Cardiac muscle cell (in vitro differentiated cells and primary cell): ENCODE data around the gene ACVR1. TPM values are rescaled to one million over a fixed set of nuclear protein-coding genes. Genes with fewer than 3 reads are reported as not detected.
A peak's percentile ranks its signal among the peaks of the same experiment; 100 is the strongest.

Experiments used
- DNase-seq, 2 donors: peaks; one replicate each; pipeline versions ENCODE4 v3.0.0 to v3.0.0-alpha.2; 2010 to 2017; ENCODE audit warnings: low read depth in 1 of 2, low spot score in 1 of 2
- H3K27ac ChIP-seq: fragments of 200-600 bp; sonication (generic); 2 replicates; pipeline ENCODE4 v1.5.1; 2016
- H3K27me3 ChIP-seq: fragments of 200-600 bp; sonication (generic); 2 replicates; pipeline ENCODE4 v1.6.0; 2016; ENCODE audit warnings: control low read depth
- H3K36me3 ChIP-seq: fragments of 200-600 bp; sonication (generic); 2 replicates; pipeline ENCODE4 v1.5.1; 2016; ENCODE audit warnings: control low read depth
- H3K4me1 ChIP-seq: fragments of 200-600 bp; sonication (generic); 2 replicates; pipeline ENCODE4 v1.8.1; 2017; ENCODE audit warnings: low read depth, mild to moderate bottlenecking, mixed run types
- H3K4me3 ChIP-seq: fragments of 200-600 bp; sonication (generic); 2 replicates; pipeline ENCODE4 v1.5.1; 2016; ENCODE audit warnings: mild to moderate bottlenecking
- H3K9me3 ChIP-seq: fragments of 200-600 bp; sonication (generic); 2 replicates; pipeline ENCODE4 v1.5.1; 2017; ENCODE audit warnings: low read depth, mild to moderate bottlenecking, control low read depth
- polyA plus RNA-seq: library from polyadenylated mRNA; unstranded; fragments of >200 nt; fragmentation: Nextera tagmentation; extraction: Ambion mirVana; gene quantifications from 2 replicates; pipeline ENCODE4 v1.2.1, GENCODE V29; 2016
- total RNA-seq: library from RNA; depleted of rRNA; stranded (reverse); fragments of >200 nt; gene quantifications from 2 replicates; pipeline ENCODE4 v1.2.3, GENCODE V29; 2016
- TF ChIP-seq, protein P1 (sequence below): IDR thresholded peaks from 2 replicates; pipeline ENCODE4 v1.5.1; 2012; ENCODE audit warnings: low read depth, mild to moderate bottlenecking, low read length

Gene ACVR1
- total and polyA plus RNA-seq, 2 experiments from 2014 or later: 7.5 to 12.9 TPM

- H3K27me3 ChIP-seq: no peaks in the 10 kb centered on the region
- no peak for DNase-seq
- no peak overlapping the region for H3K4me3 ChIP-seq
- TF ChIP-seq, protein P1, sequence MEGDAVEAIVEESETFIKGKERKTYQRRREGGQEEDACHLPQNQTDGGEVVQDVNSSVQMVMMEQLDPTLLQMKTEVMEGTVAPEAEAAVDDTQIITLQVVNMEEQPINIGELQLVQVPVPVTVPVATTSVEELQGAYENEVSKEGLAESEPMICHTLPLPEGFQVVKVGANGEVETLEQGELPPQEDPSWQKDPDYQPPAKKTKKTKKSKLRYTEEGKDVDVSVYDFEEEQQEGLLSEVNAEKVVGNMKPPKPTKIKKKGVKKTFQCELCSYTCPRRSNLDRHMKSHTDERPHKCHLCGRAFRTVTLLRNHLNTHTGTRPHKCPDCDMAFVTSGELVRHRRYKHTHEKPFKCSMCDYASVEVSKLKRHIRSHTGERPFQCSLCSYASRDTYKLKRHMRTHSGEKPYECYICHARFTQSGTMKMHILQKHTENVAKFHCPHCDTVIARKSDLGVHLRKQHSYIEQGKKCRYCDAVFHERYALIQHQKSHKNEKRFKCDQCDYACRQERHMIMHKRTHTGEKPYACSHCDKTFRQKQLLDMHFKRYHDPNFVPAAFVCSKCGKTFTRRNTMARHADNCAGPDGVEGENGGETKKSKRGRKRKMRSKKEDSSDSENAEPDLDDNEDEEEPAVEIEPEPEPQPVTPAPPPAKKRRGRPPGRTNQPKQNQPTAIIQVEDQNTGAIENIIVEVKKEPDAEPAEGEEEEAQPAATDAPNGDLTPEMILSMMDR: no peak
- H3K36me3 ChIP-seq: no peaks in the 10 kb centered on the region
- H3K4me1 ChIP-seq: no peaks in the 10 kb centered on the region
- no peaks in the 10 kb centered on the region for H3K9me3 ChIP-seq
- H3K27ac ChIP-seq: no peak overlapping the region
Measured at GRCh38 chr2:157696036-157696435, 180.1 kb downstream of the ACVR1 start.

- no peaks in the 10 kb centered on the region for H3K27me3 ChIP-seq
- H3K27ac ChIP-seq: no peak overlapping the region
- peak in 1 of 2 donors; percentile 2 for DNase-seq
- no peaks in the 10 kb centered on the region for H3K4me1 ChIP-seq
- no peaks in the 10 kb centered on the region for H3K36me3 ChIP-seq
- TF ChIP-seq, protein P1: no peak
- H3K9me3 ChIP-seq: no peaks in the 10 kb centered on the region
- no peak overlapping the region for H3K4me3 ChIP-seq
Measured at GRCh38 chr2:157692768-157693167, 183.4 kb downstream of the ACVR1 start.

DNA sequence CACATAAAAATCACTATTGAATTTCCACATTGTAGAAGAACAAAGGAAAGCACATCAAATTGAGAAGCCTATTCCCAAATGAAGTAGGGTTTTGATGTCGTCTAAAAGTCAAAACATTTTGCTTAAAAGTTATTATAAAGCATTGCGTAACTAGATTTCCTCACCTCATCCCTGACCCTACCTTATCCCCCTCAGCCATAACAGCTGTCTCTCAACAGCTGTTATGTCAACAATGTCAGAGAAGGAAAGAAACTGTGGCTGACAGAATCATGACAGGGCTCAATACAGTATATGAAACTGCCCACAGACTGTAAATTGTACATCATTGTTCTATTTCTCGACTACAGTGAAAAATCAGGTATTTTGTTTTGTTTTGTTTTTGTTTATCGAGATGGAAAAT lies 184.4 kb downstream of the ACVR1 start:
- Histone ChIP-seq H3K4me1 (no peaks in the 10 kb centered on the region), H3K27ac (no peak overlapping the region), H3K27me3 (peaks cover 7% of the 10 kb centered on the region), H3K36me3 (no peaks in the 10 kb centered on the region), H3K9me3 (no peaks in the 10 kb centered on the region), H3K4me3 (no peak overlapping the region)
- TF ChIP-seq, protein P1: no peak
- DNase-seq: no peak

- no peak for DNase-seq
- Histone ChIP-seq H3K9me3 (no peaks in the 10 kb centered on the region), H3K36me3 (no peaks in the 10 kb centered on the region), H3K4me1 (no peaks in the 10 kb centered on the region), H3K27ac (no peak overlapping the region), H3K4me3 (no peak overlapping the region), H3K27me3 (peaks cover 7% of the 10 kb centered on the region)
- TF ChIP-seq, protein P1: no peak
Measured at GRCh38 chr2:157691131-157691530, 185.0 kb downstream of the ACVR1 start.

Other genes with a start within 250 kb of the ACVR1 start
- 0.04 and 0.09 TPM in 2 replicates for gene ACVR1C, start 247.5 kb downstream of the ACVR1 start, total RNA-seq
- not detected in 2 replicates for gene ACVR1C, start 247.5 kb downstream of the ACVR1 start, polyA plus RNA-seq
- gene UPP2, start 225.5 kb upstream of the ACVR1 start, total RNA-seq: not detected in 2 replicates
- 0.31 TPM in 1 of 2 replicates, not detected in the other for gene UPP2, start 225.5 kb upstream of the ACVR1 start, polyA plus RNA-seq